Measurements from ENCODE around the gene RNF144B. TPM values are rescaled to one million over a fixed set of nuclear protein-coding genes. Genes with fewer than 3 reads are reported as not detected.

Gene RNF144B
- total and polyA plus RNA-seq, 9 donors, result 2.7 to 11.7 (median 6.5) TPM

DNA sequence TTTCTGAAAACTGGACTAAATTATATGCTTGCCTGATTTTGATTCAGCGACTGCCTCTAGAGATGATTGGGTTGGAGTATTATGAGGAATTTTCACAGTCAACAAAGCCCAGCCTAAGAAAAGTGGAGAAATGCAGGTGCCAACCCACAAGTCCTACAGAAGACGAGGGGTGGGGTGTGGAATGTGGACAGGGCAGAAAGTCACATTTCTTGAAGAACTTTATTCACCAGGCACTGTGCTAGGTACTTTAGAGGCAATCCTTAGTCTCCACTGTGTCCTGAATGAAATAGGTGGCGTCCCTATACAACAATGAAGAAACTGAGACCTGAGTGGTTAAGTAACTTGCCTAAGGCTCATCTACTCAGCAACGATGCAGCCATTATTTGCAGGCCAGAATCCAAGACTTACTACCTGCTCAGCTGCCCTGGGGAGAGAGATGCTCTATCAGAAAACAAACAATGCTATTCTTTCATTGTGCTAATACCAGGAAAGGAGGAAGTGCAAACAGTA is 106.3 kb downstream of the RNF144B start:
- DNase-seq, result no peak
- Histone ChIP-seq H3K9me3 (replicated peaks; ENCODE audit: control insufficient read depth, low read depth, low read length) (no peaks in the 10 kb centered on the region), H3K27ac (ENCODE audit: low read length) (no peak overlapping the region), H3K36me3 (ENCODE audit: control insufficient read depth, insufficient read depth, low read length) (no peaks in the 10 kb centered on the region), H3K4me3 (ENCODE audit: low read length) (no peak overlapping the region), H3K27me3 (ENCODE audit: control insufficient read depth, insufficient read depth, low read length) (no peaks in the 10 kb centered on the region), H3K4me1 (ENCODE audit: control insufficient read depth, insufficient read depth, low read length) (no peaks in the 10 kb centered on the region)
- WGBS (ENCODE audit: insufficient coverage), result 100% methylated on average over 1 of the region's 4 CpGs

DNA sequence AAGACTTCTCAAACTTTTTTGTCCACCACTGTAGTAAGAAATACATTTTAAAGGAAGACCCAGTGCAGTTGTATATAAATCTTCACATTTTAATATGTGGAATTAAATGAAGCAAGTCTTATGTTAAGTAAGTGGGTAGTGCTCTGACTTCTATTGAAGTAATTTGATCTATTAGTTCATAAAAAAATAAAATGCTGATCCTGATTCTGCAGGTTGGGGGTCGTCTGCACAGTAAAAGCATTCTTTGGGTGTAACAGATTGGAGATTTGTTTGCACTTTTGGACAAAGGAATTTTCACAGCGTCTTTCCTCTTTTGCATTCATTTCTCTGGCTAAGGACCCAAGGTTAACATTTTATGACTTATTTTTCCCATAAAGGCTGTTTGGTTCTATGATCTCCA is 106.8 kb downstream of the RNF144B start:
- WGBS (ENCODE audit: insufficient coverage), result no CpG with 5 or more reads among the region's 2 CpGs
- Histone ChIP-seq H3K9me3 (replicated peaks; ENCODE audit: control insufficient read depth, low read depth, low read length) (no peaks in the 10 kb centered on the region), H3K36me3 (ENCODE audit: control insufficient read depth, insufficient read depth, low read length) (no peaks in the 10 kb centered on the region), H3K27ac (ENCODE audit: low read length) (no peak overlapping the region), H3K27me3 (ENCODE audit: control insufficient read depth, insufficient read depth, low read length) (no peaks in the 10 kb centered on the region), H3K4me1 (ENCODE audit: control insufficient read depth, insufficient read depth, low read length) (no peaks in the 10 kb centered on the region), H3K4me3 (ENCODE audit: low read length) (no peak overlapping the region)
- DNase-seq, result no peak

DNA sequence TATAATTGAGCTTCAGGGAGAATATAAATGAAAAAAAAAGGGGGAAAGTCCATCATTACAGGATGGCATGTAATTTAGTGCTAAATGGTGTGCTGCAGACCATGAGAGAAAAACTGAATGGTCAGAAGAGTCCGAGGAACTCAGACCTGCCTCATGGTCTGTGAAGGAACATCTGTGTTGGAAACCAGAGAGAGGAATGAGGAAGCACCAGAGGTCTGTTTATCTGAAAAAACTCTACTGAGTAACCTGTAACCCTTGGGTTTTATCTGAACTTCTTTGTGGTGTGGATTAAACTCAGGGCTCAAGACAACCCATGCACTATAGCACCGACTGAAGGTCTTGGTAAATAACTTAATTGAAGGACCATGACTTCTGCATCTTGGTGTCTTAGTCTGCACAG is 108.1 kb downstream of the RNF144B start:
- Histone ChIP-seq H3K4me3 (ENCODE audit: low read length) (no peak overlapping the region), H3K36me3 (ENCODE audit: control insufficient read depth, insufficient read depth, low read length) (no peaks in the 10 kb centered on the region), H3K4me1 (ENCODE audit: control insufficient read depth, insufficient read depth, low read length) (no peaks in the 10 kb centered on the region), H3K9me3 (replicated peaks; ENCODE audit: control insufficient read depth, low read depth, low read length) (no peaks in the 10 kb centered on the region), H3K27ac (ENCODE audit: low read length) (no peak overlapping the region), H3K27me3 (ENCODE audit: control insufficient read depth, insufficient read depth, low read length) (no peaks in the 10 kb centered on the region)
- DNase-seq, result no peak
- WGBS (ENCODE audit: insufficient coverage), result 83% methylated on average over 2 of the region's 2 CpGs

DNA sequence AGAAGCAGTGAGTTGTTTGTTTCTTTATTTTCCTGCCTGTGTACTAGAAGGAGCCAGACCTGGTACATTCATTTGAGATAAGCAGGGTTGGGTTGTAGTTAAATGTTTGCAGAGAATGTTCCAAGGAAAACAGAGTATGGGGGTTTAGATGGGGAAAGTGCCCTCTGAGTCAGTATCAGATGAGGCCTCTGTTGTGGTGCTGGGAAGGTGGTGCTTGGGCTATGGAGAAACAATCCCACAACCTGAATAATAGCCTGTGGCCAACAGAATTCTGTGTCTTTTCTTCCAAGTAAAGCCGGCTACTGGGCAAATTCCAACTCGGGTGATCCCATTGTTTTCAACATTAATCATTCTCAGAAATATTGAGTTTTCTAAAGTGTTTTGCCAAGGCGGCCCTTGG is 109.3 kb downstream of the RNF144B start:
- WGBS (ENCODE audit: insufficient coverage), result 80% methylated on average over 1 of the region's 3 CpGs
- H3K9me3 ChIP-seq (replicated peaks; ENCODE audit: control insufficient read depth, low read depth, low read length), result no peaks in the 10 kb centered on the region
- no peak overlapping the region for H3K27ac ChIP-seq (ENCODE audit: low read length)
- no peaks in the 10 kb centered on the region for H3K4me1 ChIP-seq (ENCODE audit: control insufficient read depth, insufficient read depth, low read length)
- H3K27me3 ChIP-seq (ENCODE audit: control insufficient read depth, insufficient read depth, low read length), result no peaks in the 10 kb centered on the region
- H3K36me3 ChIP-seq (ENCODE audit: control insufficient read depth, insufficient read depth, low read length), result no peaks in the 10 kb centered on the region
- H3K4me3 ChIP-seq (ENCODE audit: low read length), result no peak overlapping the region
- no peak for DNase-seq

DNA sequence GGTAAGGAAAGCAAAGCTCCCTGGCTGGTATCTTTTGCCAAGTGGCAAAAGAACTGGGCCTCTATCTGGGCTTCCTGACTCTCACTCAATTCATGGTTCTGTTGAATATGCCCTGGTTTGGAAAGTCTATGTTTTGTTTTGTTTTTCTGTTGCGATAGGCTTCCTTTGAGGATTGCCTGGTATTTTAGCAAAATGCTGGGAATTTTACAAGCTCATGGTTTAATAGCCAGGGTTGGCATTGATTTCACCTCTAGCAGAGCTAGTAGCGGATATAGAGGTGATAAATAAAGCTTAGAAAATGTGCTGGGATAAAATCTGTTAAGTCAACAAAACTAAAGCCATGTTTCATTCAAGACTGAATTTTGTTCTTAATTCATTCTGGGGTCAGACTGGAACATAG is 109.9 kb downstream of the RNF144B start:
- Histone ChIP-seq H3K27ac (ENCODE audit: low read length) (no peak overlapping the region), H3K4me3 (ENCODE audit: low read length) (no peak overlapping the region), H3K27me3 (ENCODE audit: control insufficient read depth, insufficient read depth, low read length) (no peaks in the 10 kb centered on the region), H3K4me1 (ENCODE audit: control insufficient read depth, insufficient read depth, low read length) (no peaks in the 10 kb centered on the region), H3K36me3 (ENCODE audit: control insufficient read depth, insufficient read depth, low read length) (no peaks in the 10 kb centered on the region), H3K9me3 (replicated peaks; ENCODE audit: control insufficient read depth, low read depth, low read length) (no peaks in the 10 kb centered on the region)
- no CpG with 5 or more reads among the region's 2 CpGs for WGBS (ENCODE audit: insufficient coverage)
- DNase-seq, result no peak

DNA sequence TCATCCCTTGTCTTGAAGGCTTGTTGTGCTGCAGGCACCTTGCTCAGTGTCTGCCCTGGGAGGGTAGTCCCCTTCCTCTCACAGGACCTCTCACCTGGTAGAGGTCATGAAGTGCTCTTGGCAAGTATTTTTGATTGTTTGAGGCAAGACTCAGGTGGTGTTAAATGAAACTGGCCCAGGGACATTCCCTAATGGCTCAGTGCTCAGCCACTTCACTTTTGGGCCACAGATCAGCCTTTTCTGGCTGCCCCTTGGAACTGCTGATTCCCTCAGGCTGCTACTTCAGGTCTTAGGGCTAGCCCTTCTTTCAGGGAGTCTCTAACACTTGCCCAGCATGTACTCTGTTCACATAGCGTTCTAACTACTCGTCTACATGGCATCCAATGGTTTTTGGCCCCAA is 111.3 kb downstream of the RNF144B start:
- no peaks in the 10 kb centered on the region for H3K36me3 ChIP-seq (ENCODE audit: control insufficient read depth, insufficient read depth, low read length)
- H3K9me3 ChIP-seq (replicated peaks; ENCODE audit: control insufficient read depth, low read depth, low read length), result no peaks in the 10 kb centered on the region
- no peaks in the 10 kb centered on the region for H3K27me3 ChIP-seq (ENCODE audit: control insufficient read depth, insufficient read depth, low read length)
- H3K27ac ChIP-seq (ENCODE audit: low read length), result no peak overlapping the region
- 50% methylated on average over 2 of the region's 2 CpGs for WGBS (ENCODE audit: insufficient coverage)
- H3K4me1 ChIP-seq (ENCODE audit: control insufficient read depth, insufficient read depth, low read length), result peaks cover under 1% of the 10 kb centered on the region
- DNase-seq, result no peak
- H3K4me3 ChIP-seq (ENCODE audit: low read length), result no peak overlapping the region

DNA sequence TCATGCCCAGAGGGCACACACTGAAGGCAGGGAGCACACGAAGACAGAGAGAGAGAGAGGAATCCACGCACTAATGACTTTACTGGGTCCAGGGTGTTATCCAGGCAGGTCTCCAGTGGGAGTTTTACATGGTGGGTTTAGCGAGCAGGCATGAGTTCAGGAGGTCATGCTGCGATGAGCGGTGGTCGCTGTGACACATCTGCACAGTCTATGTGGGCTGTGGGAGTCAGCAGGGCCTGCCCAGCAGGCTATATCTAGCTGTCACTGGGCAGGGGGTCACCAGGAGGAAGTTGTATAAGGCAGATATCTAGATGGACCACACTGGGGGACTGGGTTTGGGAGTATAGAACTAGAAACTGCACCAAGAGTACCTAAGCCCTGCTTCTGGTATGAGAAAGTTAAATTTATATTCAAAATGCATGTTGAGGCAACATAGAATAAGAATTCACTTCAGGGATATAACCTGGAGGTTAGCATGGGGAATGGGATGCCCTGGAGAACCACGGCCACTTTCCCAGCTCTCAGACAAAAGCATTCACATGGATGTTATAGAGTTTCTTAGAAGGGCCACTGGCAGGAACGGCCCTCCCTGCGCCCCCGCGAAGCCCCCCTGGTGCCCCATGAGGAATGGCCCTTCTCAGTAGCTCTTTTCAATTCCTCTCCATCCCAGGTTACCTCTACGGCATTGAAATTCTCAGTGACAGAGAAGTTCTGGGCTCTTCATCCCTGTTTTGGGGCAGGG is 113.9 kb downstream of the RNF144B start:
- peak overlapping the region; percentile 3 for H3K27ac ChIP-seq (ENCODE audit: low read length)
- H3K4me3 ChIP-seq (ENCODE audit: low read length), result no peak overlapping the region
- no peak for DNase-seq
- H3K36me3 ChIP-seq (ENCODE audit: control insufficient read depth, insufficient read depth, low read length), result no peaks in the 10 kb centered on the region
- H3K9me3 ChIP-seq (replicated peaks; ENCODE audit: control insufficient read depth, low read depth, low read length), result no peaks in the 10 kb centered on the region
- H3K27me3 ChIP-seq (ENCODE audit: control insufficient read depth, insufficient read depth, low read length), result no peaks in the 10 kb centered on the region
- 86% methylated on average over 6 of the region's 12 CpGs for WGBS (ENCODE audit: insufficient coverage)
- H3K4me1 ChIP-seq (ENCODE audit: control insufficient read depth, insufficient read depth, low read length), result peaks cover 3% of the 10 kb centered on the region

DNA sequence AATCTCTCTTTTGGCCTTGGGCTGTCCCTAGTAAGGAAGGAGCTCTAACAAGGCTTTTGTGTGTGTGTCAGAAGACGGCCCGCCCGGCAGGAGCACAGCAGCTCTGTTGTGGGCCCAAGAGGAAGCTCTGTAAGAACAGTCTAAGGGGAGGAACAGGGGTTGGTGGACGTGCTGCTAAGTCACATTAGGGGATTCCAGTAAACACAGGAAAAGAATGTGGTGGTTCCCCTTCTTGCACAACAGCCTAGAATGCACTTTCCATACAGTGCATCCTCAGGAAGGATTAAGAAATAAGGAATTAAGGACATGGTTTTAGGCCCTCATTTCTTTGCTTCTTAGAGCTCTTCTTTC is 114.5 kb downstream of the RNF144B start:
- WGBS (ENCODE audit: insufficient coverage), result 72% methylated on average over 3 of the region's 4 CpGs
- no peaks in the 10 kb centered on the region for H3K36me3 ChIP-seq (ENCODE audit: control insufficient read depth, insufficient read depth, low read length)
- H3K4me3 ChIP-seq (ENCODE audit: low read length), result no peak overlapping the region
- DNase-seq, result peak; percentile 75
- H3K9me3 ChIP-seq (replicated peaks; ENCODE audit: control insufficient read depth, low read depth, low read length), result no peaks in the 10 kb centered on the region
- peaks cover 3% of the 10 kb centered on the region for H3K4me1 ChIP-seq (ENCODE audit: control insufficient read depth, insufficient read depth, low read length)
- no peak overlapping the region for H3K27ac ChIP-seq (ENCODE audit: low read length)
- no peaks in the 10 kb centered on the region for H3K27me3 ChIP-seq (ENCODE audit: control insufficient read depth, insufficient read depth, low read length)

DNA sequence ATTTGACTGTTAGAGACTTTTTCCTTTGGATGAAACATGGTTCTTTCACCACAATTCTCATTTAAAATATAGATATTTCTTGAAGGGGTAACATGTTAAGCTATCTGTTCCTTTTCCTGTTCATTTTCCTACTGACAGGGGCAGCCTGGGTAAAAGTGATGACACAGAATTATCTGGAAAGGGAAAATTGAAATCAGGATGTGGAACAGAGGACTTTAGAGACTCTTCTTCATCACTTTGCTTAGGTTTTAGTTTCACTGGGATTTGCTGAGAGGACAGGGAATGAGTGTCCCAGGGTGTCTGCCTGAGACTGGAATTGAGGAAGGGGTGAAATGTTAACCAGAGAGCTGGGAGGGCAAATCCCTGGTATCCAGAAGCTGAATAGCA is 116.0 kb downstream of the RNF144B start:
- H3K36me3 ChIP-seq (ENCODE audit: control insufficient read depth, insufficient read depth, low read length), result no peaks in the 10 kb centered on the region
- H3K27ac ChIP-seq (ENCODE audit: low read length), result no peak overlapping the region
- DNase-seq, result no peak
- peaks cover 3% of the 10 kb centered on the region for H3K4me1 ChIP-seq (ENCODE audit: control insufficient read depth, insufficient read depth, low read length)
- H3K9me3 ChIP-seq (replicated peaks; ENCODE audit: control insufficient read depth, low read depth, low read length), result no peaks in the 10 kb centered on the region
- no peak overlapping the region for H3K4me3 ChIP-seq (ENCODE audit: low read length)
- no peaks in the 10 kb centered on the region for H3K27me3 ChIP-seq (ENCODE audit: control insufficient read depth, insufficient read depth, low read length)

DNA sequence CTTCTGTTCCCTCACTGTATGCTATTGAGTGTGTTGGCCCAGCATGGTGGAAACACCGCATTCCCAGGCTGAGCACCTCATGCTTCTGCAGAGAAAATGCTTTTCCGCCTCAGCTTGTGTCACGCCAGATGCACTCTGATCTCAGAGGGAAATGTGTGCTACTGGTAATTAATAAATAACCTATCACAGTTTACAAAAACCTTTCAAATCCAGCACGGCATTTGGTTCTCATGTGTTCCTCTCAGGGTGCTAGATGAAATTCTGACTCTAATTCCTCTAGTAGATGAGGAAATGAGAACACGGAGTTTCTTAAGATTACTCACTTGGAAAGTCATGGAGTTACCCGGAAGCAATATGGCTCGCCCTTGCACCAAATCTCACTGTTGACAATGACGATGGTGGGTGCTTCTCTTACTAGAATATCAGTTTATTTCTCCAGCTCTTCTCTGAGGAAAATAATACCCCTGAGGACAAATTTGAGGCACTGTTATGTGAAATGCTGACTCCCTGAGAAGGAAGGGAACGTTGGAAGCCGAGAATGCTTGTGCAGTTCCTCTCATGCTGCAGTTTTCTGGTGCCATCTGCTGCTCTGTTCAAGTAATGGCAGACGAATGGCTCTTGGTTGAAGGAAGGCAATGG is 116.6 kb downstream of the RNF144B start:
- H3K4me1 ChIP-seq (ENCODE audit: control insufficient read depth, insufficient read depth, low read length), result peaks cover 3% of the 10 kb centered on the region
- H3K9me3 ChIP-seq (replicated peaks; ENCODE audit: control insufficient read depth, low read depth, low read length), result no peaks in the 10 kb centered on the region
- 0% methylated on average over 3 of the region's 11 CpGs for WGBS (ENCODE audit: insufficient coverage)
- H3K36me3 ChIP-seq (ENCODE audit: control insufficient read depth, insufficient read depth, low read length), result no peaks in the 10 kb centered on the region
- no peak overlapping the region for H3K27ac ChIP-seq (ENCODE audit: low read length)
- H3K27me3 ChIP-seq (ENCODE audit: control insufficient read depth, insufficient read depth, low read length), result no peaks in the 10 kb centered on the region
- peak overlapping the region; percentile 34 for H3K4me3 ChIP-seq (ENCODE audit: low read length)
- peak; percentile 84 for DNase-seq
